Fibroblast of lung (primary cell): ENCODE results near the gene COL18A1.

Source experiments
- EZH2 ChIP-seq: IDR thresholded peaks from 2 replicates; pipeline ENCODE4 v1.5.1; 2012; ENCODE audit warnings: low read length, control low read depth, mild to moderate bottlenecking; ENCODE audit errors: missing control alignments
- TF ChIP-seq, protein P1 (sequence below), 2 donors: IDR thresholded peaks in 1 of 2; conservative IDR thresholded peaks in 1 of 2; 1 replicate in 1 of 2; 2 replicates in 1 of 2; pipeline ENCODE4 v1.5.1; 2011 to 2012; ENCODE audit warnings: low read length in 2 of 2, control low read depth in 1 of 2, inconsistent platforms in 1 of 2, low read depth in 1 of 2, mild to moderate bottlenecking in 1 of 2

DNA sequence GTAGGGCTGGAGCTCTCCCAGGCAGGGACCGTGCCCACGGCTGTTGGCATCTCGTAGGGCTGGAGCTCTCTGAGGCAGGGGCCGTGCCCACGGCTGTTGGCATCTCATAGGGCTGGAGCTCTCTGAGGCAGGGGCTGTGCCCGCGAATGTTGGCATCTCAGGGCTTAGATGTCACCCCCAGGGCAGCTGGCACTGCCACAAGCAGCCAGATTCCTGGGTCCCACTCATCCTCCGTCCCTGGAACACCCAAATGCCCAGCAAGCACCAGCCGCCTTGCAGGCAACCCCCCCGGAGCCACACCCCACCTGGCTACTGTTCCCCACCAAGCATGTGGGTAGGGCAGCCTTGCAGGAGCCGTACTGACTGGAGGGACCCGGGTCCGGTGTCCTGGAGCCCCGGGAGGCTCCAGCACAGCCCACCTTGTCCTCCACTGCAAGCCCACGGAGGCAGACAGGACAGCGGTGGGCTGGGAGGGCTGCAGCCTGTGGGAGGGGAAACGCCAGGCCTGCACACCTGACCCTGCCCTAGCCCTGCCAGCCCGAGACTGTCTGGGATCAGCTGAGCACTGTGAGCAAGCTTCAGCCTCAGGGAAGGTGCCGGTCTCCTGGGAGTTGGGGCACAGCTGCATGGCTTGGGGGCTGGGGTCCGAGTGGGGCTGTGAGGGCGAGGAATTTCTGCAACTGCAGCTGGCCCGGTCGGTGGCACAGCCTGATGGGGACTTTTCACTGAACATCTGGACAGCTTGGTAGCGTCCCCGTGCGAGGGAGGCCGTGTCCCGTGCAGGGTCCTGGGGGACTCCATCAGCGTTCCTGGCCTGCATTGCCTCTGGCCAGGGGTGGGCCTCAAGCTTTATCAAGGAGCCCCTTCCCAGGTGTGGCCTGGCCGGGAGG is 53.6 kb downstream of the COL18A1 start:
- TF ChIP-seq, protein P1, sequence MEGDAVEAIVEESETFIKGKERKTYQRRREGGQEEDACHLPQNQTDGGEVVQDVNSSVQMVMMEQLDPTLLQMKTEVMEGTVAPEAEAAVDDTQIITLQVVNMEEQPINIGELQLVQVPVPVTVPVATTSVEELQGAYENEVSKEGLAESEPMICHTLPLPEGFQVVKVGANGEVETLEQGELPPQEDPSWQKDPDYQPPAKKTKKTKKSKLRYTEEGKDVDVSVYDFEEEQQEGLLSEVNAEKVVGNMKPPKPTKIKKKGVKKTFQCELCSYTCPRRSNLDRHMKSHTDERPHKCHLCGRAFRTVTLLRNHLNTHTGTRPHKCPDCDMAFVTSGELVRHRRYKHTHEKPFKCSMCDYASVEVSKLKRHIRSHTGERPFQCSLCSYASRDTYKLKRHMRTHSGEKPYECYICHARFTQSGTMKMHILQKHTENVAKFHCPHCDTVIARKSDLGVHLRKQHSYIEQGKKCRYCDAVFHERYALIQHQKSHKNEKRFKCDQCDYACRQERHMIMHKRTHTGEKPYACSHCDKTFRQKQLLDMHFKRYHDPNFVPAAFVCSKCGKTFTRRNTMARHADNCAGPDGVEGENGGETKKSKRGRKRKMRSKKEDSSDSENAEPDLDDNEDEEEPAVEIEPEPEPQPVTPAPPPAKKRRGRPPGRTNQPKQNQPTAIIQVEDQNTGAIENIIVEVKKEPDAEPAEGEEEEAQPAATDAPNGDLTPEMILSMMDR (conservative IDR thresholded peaks at IDR 0.05 in 1 of 2, IDR thresholded peaks at IDR 0.05 in 1 of 2; ENCODE audit: low read depth in 1 of 2, low read length in 2 of 2), result no peak
- TF ChIP-seq EZH2, result no peak
